HG02981 (cell line): Measurements from ENCODE around the gene TMEM115.
A peak's percentile ranks its signal among the peaks of the same experiment; 100 is the strongest.

Source experiments
- ATAC-seq: cut with Tn5 transposase; IDR thresholded peaks from one replicate; pipeline ENCODE4 v1.9.1; 2021; ENCODE audit warnings: mild to moderate bottlenecking, moderate library complexity; ENCODE audit not compliant: unreplicated experiment

The TMEM115 gene, protein sequence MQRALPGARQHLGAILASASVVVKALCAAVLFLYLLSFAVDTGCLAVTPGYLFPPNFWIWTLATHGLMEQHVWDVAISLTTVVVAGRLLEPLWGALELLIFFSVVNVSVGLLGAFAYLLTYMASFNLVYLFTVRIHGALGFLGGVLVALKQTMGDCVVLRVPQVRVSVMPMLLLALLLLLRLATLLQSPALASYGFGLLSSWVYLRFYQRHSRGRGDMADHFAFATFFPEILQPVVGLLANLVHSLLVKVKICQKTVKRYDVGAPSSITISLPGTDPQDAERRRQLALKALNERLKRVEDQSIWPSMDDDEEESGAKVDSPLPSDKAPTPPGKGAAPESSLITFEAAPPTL

DNA sequence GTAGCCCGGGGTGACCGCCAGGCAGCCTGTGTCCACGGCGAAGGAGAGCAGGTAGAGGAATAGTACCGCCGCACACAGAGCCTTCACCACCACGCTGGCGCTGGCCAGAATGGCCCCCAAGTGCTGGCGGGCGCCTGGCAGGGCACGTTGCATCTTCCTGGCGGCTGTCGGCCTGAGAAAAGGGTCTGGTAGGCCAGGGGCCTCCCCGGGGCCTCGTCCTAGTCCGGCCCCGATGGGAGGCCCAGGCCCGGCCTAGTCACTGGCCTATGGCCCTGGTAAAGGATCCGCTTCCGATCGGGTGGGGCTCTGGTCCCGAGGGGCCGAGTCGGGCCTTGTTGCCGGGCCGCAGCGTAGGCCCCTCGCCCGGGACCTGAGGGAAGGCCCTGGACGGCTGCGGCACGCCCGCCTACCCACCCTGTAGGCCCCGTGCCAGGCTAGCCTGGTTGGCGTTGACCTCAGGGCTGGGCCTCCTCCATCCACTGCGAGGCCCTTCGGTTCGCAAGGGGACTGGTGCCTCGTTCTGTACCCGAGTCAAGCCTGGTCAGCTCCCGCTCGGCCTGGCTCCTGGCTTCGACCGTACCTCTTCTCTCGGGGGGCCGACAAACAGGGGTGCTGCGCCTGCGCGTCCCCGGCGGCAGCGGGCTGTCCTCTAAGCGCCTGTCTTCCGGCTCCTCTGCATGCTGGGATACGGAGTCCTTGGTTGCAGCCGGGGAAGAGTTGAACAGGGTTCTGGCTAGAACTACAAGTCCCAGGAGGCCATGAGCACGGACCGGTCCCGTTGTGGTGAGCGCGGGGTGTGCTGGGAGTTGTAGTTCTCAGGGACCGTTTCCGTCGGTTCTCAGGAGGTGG, at the start of gene TMEM115:
TSS of gene TMEM115 (minus strand) at position 611 of the 849 bp plus-strand sequence. CDS start at position 153, 458 bp downstream.
- ATAC-seq = peak; percentile 100

DNA sequence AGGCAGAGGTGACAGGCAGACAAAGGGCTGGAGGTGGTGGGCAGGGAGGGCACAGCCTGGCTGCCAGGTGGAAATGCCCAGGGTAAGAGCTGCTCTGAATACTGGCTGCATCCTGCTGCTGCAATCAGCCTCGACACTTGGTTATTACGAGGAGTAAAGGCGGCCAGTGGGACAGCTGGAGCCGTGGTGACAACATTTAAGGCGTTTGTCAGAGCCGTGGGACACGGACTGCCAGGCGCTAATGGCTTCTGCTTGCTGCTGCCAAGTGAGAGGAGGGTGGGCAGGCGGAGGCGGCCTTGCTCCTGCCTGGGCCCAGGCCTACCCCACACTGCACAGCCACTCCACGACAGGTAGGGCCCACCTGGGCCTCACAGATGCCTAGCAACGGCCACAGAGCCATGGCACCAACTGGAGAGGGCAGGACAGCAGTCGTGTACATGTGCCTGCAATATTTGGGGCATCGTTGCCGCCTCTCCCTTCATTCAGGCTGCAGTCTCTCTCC, 49.2 kb upstream of the TMEM115 start:
- no peak for ATAC-seq

DNA sequence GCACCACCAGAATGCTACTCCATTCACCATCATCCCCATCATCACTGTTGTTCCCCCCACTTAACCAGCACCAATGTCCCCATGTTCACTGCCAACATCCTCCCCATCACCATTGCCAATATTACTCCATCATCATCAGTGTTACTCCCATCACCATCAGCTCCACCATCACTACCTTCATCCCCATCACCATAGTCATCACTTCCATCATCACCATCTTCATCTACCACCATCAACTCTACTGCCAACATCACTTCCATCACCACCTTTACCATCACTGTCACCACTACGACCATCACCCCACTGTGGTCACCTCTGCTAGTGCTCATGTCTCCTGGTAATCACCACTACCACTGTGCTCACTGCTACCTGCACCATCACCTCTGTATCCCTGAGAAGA, 47.2 kb upstream of the TMEM115 start:
- ATAC-seq = no peak

DNA sequence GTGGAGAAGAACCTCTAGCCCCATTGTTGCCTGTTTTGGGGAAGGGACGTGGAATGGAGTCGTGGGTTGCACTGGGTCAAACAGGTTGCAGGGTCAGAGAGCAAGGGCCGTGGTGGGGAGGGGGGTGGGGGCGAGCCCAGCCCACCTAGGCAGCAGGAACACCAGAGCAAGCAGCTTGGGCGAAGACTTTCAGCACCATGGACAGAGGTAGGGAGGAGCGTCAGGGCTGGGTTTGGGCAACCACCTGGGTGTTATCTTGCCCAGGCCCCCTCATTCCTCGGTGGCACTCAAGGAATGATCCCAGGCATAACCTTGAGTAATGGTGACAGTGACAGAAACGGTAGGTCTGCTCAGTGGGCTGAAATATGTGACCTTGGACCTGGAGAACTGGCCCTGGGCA, 45.9 kb upstream of the TMEM115 start:
- no peak for ATAC-seq

DNA sequence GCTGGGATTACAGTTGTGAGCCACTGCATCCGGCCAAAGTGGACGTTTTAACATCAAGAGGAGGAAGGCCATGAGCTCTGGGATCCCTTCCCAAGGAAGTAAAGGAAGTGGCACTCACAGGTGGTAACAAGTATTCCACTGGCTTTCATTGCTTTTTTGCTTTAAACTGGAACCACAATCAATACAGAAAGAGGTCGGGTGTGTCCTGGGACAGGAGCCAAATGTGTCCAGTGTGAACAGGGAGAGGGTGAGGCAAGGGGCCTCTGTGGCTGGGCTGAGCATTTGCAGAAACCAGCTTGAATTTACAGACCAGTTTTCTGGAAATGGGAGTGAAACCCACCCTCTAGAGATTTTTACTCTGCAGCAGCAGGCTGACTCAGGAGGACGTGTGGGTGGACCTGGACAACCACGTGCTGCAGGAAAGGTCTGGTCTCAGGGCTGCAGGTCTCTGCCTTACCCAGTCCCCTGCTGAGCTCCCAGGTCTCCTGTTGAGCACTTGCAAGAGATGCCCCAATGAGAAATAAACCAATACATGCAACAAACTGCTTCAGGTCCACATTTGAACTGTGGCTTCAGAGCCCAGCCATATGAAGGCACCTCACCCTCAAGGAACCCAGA, 42.8 kb upstream of the TMEM115 start:
- ATAC-seq = no peak

DNA sequence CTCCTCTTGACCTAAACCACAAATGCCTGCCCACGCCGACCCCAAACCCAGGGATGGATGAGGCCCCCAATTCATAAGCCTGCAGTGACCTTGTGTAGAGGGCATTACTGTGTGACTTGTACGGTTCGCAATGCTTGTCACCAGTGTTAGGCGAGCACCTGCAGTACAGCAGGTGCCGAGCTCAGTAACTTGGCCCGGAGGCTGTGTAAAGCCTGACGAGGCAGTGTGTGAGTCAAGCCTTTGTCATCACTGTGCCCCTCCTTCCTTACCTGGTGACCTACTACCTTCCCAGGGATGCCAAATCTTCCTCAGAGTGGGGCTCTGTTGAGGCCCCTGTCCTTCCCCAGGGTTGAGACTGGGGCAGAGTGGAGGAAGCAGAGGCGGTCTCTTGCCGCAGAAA, 37.2 kb upstream of the TMEM115 start:
- ATAC-seq = no peak

DNA sequence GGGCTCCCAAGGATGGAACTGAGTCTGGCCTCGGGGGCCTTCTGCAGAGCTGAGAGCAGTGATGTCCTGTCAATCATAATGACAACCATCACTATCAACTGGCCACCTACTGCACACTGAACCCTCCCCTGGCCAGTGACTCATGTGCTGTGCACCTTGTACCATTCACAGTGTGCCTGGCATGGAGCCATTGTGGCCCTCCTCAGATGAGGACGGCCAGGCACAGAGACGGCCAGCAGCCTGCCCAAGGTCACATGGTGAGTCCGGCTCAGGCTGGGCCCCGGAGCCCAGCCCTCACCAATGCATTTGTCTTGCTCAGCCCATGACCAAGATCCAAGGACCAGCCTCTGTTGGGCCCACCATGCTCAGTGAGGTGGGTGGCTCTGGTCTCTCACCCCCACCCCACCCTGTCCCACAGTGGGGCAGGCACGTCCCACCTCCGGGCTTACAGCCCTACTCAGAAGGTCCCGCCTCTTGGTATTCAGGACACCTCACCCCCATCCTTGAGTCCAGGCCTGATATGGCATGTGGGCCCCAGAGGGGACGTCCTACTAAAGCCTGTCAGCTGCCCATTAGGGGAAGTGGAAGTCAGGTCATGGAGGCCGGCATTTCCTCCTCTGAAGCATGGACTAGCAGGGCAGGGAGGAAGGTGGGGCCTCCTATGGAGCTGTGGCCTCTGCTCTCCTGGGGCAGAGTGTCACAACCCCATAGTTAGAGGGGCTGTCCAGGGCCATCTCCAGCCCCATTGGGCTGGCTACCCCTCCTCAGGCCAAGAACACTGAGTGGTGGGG, 35.9 kb upstream of the TMEM115 start:
- no peak for ATAC-seq

DNA sequence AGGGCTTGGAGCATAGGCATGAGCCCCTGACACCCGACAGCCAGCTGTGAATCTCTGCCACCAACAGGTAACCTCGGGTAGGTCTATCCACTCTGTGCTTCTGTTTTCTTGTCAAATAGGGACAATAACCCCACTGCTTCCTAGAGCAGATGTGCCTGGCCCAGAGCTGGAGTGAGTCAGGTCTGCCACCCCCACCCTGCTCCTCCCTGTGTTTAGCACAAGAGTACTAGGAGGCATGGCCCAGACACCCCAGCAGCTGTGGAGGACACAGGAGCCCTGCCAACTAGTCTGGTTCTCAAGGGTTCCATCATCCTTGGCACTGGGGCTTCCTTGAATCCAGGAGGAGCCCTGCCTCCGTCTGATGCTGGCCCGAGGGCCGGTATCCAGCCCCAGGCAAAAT, 33.7 kb upstream of the TMEM115 start:
- ATAC-seq = no peak

DNA sequence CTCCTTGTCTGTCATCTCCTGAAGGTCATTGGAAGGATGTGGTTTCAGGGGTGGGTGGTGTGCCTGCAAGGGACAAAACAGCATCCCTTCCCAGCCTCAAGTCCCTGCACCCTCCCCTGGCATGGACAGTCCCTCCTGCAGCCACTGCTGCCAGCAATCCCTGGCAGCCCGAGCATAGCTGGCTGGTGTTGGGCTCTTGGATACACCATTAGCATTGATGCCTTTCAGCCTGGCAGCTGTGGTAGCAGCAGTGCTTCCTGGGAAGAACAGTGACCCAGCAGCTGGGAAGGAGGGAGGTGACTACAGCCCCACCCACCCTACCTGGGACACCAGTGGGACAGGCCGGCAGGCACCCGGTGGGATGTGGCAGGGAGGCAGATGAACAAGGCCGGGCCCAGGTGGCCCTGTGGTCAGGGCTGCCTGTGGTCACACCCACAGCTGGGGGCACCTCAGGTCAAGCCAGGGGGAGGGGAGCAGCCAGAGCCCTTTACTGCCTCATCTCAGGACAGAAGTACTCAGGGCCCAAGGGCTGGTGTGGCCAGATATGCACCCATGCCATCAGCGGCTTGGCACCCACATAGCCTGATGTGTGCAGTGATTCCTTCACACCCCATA, 32.9 kb upstream of the TMEM115 start:
- ATAC-seq = no peak

DNA sequence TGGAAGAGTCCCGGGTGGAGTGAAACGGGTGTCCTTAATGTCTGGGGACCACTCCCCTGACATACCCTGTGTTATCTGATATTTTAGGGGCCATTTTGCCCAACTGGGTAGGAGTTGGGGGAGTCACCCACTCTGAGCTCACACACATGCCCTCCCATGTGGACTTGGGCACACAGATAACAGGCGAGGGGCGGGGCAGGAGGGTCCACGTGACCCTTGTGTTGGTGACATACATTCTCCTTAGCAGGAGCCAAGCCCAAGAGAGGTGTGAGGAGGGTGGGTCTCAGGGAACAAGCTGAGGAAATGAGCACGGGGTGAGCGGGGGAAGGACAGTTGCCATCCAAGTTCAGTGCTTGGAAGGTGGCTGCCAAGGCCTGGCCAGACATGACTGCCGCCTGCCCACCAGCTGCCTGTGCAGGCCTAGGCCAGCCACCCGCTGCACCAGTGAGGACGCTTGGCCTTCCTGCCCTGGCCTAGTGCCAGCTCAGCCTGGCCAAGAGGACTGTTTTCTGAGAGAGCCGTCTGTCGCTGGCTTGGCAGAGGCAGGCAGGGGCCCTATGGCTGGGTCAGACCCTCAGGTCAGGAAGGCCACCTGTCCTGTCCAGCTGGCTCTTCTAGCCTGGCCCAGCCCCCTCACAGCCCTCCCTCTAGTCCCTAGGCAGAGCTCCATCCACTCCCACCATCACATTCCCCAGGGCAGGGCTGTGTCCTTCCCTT, 31.3 kb upstream of the TMEM115 start:
- ATAC-seq = no peak

DNA sequence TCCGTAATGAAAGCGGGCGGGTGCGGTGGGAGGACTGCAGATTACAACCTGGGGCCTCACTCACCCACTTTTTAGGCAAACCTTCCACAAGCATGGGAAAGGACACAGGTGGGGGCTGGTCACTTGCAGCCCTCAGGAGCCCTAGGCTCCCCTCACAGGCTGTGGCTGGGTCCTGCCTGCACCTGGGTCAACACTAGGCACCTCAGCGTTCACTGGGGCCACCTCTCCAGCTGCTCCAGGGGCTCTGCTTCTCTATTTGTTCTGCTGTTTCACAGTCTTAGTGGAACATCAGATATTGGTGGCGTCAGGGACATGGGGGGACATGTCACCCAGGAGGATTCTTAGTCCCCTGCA, 30.1 kb upstream of the TMEM115 start:
- no peak for ATAC-seq

DNA sequence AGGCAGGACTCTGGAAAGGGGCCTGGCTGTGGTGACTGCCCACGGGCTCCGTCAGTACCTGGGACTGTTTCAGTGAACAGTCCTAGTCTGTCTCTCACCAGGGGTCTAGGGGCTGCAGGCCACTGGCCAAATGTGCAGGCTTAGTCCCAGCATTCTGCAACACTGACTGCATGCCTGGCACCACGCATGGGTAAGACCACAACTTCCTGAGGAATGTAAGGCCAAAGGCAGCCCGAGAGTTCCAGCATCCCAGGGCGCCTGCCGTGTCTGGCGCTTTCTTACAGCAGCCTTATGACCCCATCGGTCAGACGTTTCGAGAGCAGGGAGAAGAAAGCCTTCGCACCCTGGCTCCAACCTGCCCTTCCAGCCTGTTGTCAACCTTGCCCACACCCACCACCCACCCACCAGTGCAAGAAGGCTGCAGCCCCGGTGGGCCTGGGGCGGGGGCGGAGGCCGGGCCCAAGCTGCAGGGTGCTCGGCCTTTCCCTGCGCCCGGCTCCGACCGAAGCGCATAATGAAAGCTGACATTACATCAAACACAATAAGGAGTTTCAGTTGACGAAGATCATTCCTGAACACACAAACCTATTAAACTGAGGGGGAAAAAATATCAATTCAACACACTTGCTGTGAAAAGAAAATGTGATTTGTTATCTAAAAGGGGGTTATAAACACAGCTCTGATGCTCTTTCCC, 29.5 kb upstream of the TMEM115 start:
- ATAC-seq = no peak

DNA sequence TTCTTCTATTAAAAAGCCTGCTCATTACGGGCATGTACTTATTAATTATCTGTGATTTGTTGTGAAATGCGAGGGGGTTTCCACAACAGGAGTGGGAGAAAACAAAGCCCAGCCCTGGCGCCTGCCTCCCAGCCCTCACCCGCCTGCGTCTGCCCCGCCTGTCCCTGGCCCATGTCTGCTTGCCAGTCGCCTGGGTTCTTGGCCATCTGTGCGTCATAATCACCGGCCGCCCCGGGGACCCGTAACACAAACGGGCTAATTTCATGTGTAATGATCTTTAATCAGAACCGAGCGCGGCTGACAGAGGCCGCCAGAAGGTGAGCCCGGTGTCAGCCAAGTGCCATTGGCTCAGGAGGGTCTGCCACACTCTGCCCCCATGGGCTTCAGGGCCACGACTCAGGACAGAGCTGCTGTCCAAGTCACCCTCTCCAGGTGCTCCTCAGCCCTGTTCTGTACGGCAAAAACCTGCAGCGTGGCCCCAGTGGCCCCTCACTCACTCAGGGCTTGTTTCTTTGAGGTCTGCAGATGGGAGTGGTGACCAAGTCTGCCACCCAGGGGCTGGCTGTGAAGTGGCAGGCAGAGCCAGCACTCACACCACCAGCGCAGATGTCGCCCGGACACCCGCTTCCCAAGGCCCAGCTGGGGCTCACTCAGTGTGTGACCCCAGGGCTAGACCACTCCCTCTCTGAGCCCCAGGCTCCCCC, 28.8 kb upstream of the TMEM115 start:
- no peak for ATAC-seq

DNA sequence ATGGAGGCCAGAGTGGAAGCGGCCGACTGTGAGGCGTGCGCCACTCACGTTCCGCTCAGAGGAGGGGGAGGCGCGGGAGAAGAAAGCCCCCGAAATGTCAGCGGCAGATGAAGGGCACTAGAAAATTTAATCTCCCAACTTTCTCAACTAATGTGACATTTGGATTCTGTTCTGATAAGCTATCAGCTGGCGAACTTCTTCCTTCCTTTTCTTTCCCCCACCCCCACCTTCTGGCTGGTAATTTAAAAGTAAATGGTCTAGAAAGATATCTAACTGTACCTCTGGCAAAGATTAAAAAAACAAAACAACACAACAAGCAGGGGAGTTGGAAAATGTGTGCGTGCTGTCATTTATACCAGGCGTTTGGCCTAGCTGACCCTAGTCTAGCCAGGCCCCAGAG, 26.4 kb upstream of the TMEM115 start:
- ATAC-seq = no peak

DNA sequence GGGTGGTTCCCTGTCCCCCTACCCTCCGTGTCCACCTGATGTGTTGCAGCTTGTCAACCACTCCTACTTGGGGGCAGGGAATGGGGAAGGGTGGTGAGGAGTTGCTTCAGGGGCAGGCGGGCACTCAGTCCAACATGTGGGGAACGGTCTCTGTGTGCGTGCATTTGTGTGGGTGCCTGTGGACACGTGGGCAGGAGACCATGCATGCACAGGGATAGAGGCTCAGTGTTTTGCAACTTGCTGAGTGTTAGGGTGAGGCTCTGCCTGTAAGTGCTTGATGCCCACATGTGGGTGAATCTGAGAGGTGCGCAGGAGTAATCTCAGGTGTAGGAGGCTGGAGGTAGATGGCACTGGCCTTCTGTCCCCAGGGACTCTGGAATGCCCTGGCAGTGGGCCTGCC, 24.4 kb upstream of the TMEM115 start:
- no peak for ATAC-seq

DNA sequence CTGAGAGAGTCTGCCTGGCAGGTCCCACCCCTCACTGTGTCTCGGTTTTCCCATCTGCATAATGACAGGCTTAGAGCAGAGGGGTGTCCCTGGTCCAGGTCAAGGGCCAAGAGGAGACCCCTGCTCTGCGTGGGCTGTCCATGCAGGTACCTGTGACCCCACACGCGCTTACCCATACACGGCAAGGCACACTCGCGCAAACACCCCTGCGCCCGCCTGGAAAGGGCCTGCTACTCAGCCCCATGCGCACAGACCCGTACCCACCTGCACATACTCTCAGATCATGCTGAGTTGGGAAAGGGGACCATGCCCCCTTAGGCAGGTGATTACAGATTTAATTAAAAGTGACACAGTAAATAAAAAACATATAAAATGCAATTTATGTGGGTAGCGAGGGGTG, 23.4 kb upstream of the TMEM115 start:
- no peak for ATAC-seq

DNA sequence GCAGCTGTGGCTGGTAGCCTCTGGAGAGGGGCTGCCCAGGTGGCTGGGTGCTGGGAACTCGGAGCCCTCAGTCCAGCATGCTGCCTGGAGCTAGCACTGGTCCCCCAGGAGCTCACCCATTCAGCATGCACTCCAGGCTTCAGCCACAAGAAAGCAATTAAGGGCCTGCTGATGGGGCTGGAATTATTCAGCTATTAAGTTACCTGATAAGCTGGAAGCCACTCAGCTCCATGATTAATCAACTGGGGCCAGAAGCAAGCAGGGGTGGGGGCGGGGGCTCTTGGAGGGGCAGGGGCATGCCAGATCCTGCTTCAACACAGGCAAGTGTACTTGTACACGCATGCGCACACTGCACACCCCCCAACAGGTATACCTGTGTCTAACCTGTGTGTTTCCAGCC, 22.1 kb upstream of the TMEM115 start:
- no peak for ATAC-seq

DNA sequence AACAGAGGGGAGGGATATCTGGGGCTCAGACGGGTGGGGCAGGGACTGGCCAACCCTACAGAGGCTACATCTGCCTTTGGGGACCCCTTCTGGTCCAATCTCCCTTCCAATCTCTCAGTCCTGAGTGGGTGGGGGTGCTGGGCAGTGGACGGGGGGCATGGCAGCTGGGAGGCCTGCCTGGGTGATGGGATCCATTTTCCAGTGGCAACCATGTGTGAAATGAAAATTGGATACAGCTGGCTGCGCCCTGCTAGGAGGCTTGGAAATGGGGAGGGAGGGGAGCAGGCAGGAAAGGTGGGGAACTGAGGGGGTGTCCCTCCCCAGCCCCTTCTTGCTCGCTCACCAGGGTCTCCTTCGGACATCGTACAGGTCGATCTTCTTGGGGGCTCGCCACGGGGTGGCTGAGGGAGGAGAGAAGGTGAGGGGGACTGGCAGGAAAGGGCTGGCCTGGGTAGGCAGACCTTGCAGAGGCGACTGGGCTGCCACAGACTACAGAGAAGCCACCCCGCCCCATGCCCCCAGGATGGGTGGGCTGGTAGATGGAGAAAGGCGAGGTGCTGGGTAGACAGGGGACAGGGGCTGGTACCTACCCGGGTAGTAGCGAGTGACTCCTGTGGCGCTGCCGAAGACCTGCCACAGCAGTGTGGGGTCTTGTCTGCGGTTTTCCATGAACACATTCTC, 21.2 kb upstream of the TMEM115 start:
- no peak for ATAC-seq
